CD4-positive, alpha-beta T cell treated with Interleukin-12 subunit alpha and Interleukin-12 subunit beta, for 1 hour (primary cell): ENCODE results near the gene CACYBP.
A peak's percentile ranks its signal among the peaks of the same experiment; 100 is the strongest.

ENCODE experiments used
- DNase-seq: peaks from one replicate; pipeline ENCODE4 v3.0.0-alpha.2; 2020

The CACYBP gene

DNA sequence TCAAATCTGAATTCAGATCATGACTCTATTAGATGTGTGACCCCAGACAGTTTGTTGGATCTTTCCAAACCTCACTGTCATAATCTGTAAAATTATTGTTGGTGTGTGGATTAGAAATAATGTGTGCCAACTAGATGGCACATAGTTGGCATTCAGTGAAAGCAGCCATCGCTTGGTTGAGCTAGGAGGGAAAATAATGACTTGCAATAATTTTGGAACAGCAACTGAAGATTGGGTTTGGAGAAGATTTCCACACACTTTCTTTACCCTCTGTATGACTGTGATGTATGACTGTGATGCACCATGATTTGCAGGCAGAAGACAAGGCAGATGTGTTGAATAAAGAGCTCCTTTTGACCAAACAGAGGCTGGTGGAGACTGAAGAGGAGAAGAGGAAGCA, 24.0 kb upstream of the CACYBP start:
- DNase-seq: no peak

- no peak for DNase-seq
Measured at GRCh38 chr1:174976436-174977108, 23.2 kb upstream of the CACYBP start.

DNA sequence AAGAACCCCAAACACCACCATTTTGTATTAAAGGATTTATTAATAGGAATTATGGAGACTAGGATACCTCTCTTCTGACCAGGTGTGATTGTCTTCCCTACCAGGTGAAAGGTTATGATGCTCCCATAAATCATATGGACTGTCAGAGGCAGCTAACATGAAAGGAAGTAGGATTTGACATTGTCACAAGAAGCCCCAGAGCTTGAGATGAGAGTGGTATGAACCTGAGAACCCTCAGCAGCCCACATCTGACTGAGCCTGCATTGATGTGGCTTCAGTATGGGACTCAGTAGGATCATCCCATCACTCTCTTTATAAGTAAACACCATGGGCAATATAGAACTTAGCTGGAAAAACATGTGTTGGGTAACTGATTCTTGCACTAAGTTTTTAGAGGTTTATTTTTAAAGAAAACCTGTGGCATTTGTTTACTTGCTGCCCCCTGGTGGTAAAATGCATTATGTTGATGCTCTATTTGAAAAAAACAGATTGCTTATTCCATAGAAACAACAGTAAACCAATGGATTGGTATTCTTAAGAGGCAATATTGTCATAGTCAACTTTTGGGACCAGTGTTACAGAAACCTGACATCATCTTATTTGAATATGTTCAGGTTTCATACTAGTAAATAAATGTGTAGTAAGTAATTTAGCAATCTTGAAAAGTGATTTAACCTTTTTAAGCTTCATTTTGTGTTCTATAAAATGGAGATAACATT, 16.6 kb upstream of the CACYBP start:
- DNase-seq: peak; percentile 76

DNA sequence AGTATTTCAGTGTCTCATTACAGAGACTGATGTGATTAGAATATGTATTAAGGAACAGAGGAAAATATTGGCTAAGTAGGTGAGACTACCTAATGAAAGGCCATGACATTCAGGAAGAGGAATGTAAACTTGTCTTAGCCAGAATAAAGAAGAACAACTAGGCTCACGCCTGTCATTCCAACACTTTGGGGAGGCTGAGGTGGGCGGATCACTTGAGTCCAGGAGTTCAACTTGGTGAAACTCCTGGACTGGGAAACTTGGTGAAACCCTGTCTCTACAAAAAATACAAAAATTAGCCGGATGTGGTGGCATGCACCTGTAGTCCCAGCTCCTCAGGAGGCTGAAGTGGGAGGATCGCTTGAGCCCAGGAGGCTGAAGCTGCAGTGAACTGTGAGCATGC, 14.8 kb upstream of the CACYBP start:
- no peak for DNase-seq

DNA sequence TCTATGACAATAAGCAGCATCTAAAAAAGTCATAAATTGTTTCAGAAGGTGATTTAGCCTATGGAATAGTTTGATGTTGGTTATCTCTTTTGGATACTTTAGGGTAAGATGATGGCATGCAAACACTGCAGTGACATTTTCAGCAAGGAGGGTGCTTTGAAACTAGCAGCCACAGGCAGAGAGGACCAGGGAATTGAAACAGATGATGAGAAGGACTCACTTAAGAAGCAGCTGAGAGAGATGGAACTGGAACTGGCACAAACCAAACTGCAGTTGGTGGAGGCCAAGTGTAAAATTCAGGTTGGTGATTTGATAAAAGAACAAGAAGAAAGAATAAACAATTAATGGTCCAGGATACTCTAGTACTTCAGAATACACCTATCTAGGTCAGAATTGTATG, 11.2 kb upstream of the CACYBP start:
- DNase-seq: no peak

DNA sequence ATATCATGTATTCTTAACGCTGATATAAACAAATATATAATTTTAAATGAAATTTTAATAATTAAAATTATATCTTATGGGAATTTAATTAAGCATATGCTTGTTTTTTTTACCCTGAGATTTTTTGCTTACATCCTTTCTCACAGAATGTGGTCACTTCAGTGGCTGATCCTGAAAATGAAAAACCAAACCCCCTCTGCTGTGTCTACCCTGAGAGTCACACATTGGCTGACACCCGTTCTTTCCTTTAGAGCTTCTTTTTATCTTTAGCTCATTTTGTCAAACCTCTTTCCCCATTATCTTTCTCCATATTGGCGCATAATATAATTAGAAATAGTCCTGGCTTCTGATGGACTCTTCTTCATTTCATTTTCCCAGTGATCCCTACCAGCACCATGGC, 10.8 kb upstream of the CACYBP start:
- no peak for DNase-seq

DNA sequence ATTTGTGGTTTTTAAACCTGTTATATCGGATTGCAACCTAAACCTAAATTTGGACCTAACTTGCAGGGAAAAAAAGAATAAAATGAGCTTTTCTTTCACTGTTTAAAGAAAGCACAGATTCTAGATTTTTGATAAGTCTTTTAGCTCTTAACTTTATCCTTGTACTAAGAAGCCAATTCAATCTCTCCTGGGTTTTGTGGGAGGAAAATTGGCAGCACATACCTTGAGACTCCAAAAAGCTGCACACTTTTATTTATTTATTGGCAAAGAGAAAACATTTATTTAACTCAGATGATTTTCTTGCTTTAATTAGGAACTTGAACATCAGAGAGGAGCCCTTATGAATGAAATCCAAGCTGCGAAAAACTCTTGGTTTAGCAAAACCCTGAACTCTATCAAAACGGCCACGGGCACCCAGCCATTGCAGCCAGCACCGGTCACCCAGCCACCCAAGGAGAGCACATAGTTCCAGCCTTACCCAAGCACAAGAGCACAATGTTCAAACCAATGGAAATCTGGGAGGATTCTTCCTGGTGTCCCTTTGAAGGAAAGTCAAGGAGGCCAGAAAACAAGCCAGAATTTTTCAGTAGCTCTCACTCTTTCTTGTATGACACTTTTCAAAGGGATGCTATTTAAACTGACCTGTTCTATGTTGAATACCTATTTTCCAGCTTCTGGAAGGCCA, 10.1 kb upstream of the CACYBP start:
- no peak for DNase-seq

DNA sequence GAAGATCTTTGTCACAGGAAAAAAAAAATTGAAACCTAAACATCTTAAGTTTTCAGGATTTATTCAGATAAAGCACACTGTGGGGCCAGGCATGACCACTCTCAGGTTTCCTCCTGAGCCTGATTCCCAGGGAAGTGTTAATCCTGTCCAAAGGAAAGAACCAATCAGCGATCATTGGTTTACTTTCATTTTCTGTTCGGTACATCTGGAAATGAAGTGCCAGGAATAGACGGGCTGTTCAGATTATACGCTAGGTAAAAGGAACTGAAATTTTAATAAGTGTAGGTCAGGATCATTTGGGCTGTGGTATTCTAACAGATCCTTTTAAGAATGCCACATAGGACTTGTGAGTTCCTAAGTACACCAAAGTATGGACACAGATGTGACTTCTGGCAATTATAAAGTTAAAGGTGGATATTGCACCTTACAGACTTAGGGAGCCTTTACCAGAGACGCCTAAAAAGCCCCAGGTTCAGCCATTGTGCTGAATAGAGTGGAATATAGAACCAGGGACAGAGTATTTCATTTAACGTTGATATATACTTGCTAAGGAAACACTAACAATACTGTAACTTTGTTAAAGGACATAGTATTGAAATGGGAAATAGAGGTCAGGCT, 9.3 kb upstream of the CACYBP start:
- peak; percentile 53 for DNase-seq

- no peak for DNase-seq
Measured at GRCh38 chr1:174991473-174991872, 8.3 kb upstream of the CACYBP start.

DNA sequence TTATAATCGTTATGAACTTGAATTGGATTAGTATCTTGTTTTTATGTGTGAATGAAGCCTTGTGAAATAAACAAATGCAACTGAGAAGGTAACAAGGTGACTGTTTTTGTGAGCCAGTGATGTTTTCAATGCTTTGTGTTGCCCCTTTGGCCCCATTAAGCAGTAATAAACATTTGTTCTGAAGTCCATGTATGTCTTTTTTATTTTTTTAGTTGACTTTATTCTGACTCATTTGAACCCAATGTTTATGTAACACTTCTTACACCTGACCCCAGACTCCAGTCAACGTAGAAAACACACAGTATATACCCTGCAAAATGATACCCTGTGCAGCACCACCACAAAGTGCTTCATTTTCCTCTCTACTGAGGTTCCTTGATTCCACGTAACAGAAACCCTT, 4.6 kb upstream of the CACYBP start:
- no peak for DNase-seq

DNA sequence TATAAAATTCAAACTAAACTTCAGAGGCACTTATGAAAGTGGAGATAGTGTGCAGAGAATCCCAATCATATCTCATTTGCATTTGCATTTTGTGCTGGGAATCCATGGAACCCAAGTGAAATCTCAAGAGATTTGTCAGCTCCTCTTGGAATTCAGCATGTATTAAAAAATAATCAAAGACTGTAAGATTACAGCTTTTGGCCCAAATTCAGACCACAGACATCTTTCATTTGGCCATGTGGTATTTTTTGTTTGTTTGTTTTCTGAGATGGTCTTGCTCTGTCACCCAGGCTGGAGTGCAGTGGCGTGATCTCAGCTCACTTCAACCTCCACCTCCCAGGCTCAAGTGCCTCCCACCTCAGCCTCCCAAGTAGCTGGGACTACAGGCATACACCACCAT, 3.8 kb upstream of the CACYBP start:
- DNase-seq: no peak

DNA sequence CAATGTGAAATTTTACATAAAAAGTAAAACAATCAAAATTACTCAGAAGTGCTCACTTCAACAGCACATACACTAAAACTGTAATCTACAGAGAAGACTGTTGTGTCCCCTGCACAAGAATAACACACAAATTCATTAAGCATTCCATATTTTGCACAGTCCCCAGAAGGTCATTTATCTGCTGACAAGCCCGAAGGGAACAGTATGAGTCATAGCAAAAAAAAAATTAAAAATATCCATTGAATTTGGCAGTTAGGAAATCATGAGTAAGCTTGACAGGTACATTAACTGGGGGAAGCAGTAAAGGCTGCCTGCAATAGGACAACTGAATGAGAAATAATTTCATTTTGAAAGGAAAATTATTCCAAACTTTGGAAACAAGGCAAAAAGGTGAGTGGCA, 3.3 kb upstream of the CACYBP start:
- no peak for DNase-seq

DNA sequence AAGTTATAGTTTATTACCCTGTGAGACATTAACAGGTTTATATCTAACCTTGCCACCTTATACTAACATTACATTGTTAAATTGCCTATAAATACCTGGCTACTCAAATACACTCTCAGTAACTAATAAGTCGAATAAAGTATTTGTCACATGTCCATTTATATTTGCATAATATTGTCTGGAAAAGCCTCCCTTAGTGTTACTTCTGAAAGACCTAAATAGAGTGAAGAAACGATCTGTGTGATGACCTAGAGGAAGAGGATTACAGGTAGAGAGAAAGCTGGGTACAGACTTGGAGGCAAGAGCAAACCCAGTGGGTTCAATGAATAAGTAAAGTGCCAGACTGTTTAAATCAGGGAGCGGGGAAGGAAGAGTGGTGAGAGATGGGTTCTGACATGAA, 2.7 kb upstream of the CACYBP start:
- DNase-seq: no peak

- peak; percentile 82 for DNase-seq
Measured at GRCh38 chr1:174998569-174999215, 1.1 kb upstream of the CACYBP start.

DNA sequence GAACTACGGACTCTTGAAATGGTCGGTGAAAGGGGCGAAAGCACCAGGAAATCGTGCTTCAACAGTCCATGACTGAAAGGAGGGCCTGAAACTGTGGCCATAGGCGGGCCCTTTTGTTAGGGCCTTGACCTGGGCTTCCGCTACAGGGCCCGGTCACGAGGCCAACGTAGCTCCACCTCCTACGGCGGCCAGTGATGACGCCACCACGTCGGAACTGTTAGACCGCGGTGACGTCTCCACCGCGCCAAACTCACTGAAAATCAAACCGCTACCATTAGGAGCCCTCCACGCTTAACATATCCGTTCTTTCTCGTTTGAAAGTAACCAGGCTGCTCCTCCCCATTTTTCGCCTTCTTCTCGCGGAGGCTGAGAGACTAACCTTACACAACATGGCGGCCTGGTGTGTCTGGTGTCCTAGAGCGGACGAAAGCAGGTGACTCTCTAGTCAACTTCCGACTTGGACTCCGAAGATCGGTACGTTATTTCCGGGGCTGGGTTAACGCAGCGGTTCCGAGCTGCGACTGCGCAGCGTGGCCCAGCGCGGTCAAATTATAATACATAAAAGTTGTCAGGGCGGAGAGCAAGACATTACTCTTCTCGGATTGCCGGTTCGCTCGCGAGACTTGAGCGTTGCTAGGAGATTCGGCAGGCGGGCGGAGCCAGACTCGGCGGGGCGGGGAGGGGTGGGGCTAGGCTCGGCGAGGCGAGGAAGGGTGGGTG, 371 bp upstream of the CACYBP start:
- DNase-seq: peak; percentile 99

DNA sequence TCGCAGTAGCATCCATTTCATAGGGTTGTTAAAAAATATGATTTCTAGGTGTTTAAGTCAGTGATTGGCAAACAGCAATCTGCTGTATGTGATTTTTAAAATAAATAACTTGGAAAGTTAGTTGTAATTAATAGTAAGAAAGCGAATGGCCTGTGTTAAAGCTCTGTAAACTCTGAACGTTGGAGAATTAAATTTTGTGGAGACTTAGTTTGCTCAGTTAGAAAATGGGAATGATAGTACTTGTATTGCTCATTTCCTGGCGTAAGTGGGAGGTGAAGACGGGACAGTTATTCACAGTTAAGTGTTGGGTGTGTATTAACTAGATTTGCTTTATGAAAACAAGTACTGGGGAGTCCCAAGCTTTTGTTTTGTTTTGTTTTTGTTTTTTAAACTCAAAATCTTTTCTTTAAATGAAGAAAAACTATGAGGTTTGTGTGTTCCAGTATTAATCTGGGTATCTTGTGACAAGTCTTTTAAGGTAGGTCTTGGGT, 995 bp downstream of the CACYBP start:
- peak; percentile 33 for DNase-seq

DNA sequence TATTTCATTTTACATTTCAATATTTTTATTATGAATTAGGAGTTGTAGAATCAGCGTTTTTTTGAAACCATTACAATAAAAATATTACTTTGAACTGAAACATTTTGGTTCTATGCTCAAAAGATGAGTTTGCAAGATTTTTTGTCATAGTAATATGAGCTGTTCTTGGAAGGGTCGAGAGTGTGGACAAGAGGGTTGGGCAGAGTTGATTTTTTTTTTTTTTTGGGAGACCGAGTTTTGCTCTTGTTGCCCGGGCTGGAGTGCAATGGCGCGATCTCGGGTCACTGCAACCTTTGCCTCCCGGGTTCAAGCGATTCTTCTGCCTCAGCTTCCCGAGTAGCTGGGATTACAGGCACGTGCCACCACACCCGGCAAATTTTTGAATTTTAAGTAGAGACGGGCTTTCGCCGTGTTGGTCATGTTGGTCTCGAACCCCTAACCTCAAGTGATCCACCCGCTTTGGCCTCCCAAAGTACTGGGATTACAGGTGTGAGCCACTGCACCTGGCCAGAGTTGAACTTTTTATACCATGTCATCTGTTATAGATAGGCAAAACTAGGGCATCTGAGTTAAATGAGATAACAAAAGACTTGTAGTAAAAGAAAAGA, 3.3 kb downstream of the CACYBP start:
- DNase-seq: no peak

DNA sequence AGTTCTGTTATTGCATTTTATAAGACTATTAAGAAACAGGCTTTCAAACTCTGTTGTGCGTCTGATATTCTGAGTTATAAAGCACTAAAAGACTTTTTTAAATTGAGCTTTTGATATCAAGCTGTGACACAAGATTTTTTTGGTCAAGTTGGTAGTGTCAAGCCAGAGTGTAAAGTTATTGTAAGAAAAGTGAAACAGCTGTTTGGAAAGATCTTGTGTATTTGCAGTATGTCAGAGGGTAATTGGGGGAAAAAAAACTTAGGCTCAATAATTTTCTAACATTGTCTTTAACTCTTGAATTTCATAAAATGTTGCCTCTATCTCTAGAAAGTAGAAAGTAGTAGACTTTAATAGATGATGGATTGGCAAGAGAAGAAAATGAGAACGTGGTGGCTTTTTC, 3.8 kb downstream of the CACYBP start:
- DNase-seq: no peak

DNA sequence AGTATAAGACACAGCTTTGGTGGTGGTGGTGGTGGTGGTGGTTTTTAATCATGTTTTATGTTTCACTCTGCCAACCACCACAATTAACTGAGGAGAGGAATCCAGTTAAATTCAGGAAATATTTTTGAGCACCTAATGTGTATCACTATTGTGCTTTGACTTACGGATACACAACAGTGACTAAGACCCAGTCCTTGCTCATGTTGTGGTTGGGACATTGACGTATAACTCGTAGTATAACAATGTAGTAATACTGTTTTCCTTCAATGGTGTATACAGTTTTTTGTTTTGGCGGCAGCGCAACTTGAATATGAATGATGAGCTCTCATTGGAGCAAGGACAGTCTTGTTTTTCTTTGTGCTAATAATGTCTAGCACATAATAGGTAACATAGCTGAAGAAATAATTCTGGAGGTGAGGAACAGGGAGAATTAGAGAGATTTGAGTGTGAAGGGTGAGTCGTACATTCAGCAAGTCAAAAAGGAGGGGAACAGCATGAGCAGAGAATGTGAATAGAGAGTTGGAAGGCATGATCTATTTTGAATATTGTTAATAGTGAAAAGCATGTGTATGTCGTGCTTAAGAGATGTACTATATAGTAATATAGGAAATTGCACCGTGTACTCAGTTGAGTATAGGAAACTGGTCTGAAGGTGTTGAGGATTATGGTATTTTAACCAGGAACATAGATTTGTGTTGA, 5.5 kb downstream of the CACYBP start:
- DNase-seq: no peak

DNA sequence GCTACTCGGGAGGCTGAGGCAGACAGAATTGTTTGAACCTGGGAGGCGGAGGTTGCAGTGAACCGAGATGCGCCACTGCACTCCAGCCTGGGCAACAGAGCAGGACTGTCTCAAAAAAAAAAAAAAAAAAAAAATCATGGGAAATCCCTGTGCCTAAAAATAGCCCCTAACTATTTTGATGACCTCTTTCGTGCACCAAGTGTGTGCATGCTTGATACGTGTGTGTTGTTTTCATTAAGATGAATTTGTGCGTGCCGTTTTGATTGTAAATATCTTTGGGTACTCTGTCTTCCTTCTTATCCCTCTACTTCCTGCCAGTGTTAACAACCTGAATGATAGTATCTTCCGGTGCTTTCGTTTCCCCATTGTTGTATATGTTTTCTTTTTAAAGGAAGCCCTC, 9.8 kb downstream of the CACYBP start:
- no peak for DNase-seq

DNA sequence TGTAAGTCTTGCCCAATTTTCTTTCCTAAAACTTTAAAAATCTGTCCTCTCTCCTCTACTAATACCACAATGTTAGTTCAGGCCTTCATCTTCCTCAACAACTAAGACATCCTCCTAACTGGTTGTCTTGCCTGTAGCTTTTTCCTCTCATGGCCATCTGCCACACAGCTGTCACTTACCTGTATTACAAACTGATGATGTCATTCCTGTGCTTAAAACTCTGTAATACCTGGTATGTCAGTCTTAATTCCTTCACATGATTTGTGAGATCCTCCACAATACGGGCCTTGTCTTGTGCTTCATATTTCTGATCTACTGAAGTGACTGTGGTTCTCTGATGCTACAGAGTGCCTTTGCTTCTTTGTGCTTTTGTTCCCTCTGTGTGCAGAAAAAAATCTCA, 13.7 kb downstream of the CACYBP start:
- no peak for DNase-seq
